ENCODE data around the gene PRR33. TPM values are rescaled to one million over a fixed set of nuclear protein-coding genes. Genes with fewer than 3 reads are reported as not detected.

PRR33 gene
- total and polyA plus RNA-seq, 2 donors (not counting 3 experiments of a cell fraction or from before 2014, with no cell fraction given), result not detected

GRCh38 chr11:1930462-1930830 lies 38.8 kb upstream of the PRR33 start:
- H3K9me1 ChIP-seq (replicated peaks; ENCODE audit: control insufficient read depth, extremely low read depth, insufficient read depth, low read length), result no peaks in the 10 kb centered on the region
- no peak overlapping the region for H2AFZ ChIP-seq (ENCODE audit: low read depth, low read length)
- no peak overlapping the region for H3K9ac ChIP-seq (replicated peaks; ENCODE audit: extremely low read depth, insufficient read depth, low read length)
- CTCF ChIA-PET, result no interaction called here
- H3K4me3 ChIP-seq (replicated peaks in 1 of 3; ENCODE audit: insufficient read depth in 1 of 3, low read depth in 1 of 3, low read length in 3 of 3), result no peak overlapping the region
- no peak overlapping the region for H3K27ac ChIP-seq (ENCODE audit: insufficient read depth, low read depth, low read length)
- POLR2A ChIA-PET, result no interaction called here
- H3K4me1 ChIP-seq (ENCODE audit: control insufficient read depth, extremely low read depth, insufficient read depth, low read length), result no peaks in the 10 kb centered on the region
- H3K4me2 ChIP-seq (ENCODE audit: insufficient read depth, low read length), result no peak overlapping the region
- H3K27me3 ChIP-seq (ENCODE audit: control insufficient read depth in 2 of 2, insufficient read depth in 2 of 2, low read length in 2 of 2), result no peaks in the 10 kb centered on the region
- FAIRE-seq (no peak), DNase-seq (ENCODE audit: low read depth, low spot score) (no peak)
- dilution Hi-C loops (cut with MboI; ENCODE audit: extremely low pct_ligation_motif_present, low sequenced_read_pairs), result no loop called here
- H3K79me2 ChIP-seq (ENCODE audit: control insufficient read depth, insufficient read depth, low read length), result no peaks in the 10 kb centered on the region
- H3K9me3 ChIP-seq (replicated peaks; ENCODE audit: control insufficient read depth, insufficient read depth, low read length), result no peaks in the 10 kb centered on the region
- no peaks in the 10 kb centered on the region for H3K36me3 ChIP-seq (ENCODE audit: control insufficient read depth in 2 of 2, extremely low read depth in 1 of 2, insufficient read depth in 2 of 2, low read length in 2 of 2)
- no peaks in the 10 kb centered on the region for H4K20me1 ChIP-seq (replicated peaks; ENCODE audit: control insufficient read depth, extremely low read depth, insufficient read depth, low read length)
- intact Hi-C loops (cut with micrococcal nuclease), result no loop called here
- TF ChIP-seq CTCF (IDR thresholded peaks at IDR 0.05; ENCODE audit: extremely low read depth in 1 of 2, insufficient read depth in 1 of 2, low read depth in 1 of 2, low read length in 2 of 2) (no peak), JUN (IDR thresholded peaks at IDR 0.05; ENCODE audit: borderline replicate concordance, insufficient read depth, insufficient read length, low read depth) (no peak), POLR2A (IDR thresholded peaks at IDR 0.05; ENCODE audit: low read depth, low read length) (no peak), FOS (IDR thresholded peaks at IDR 0.05; ENCODE audit: borderline replicate concordance, insufficient read depth, low read length) (no peak), POLR2AphosphoS5 (IDR thresholded peaks at IDR 0.05; ENCODE audit: insufficient read depth, low read depth, low read length) (no peak), GATA2 (IDR thresholded peaks at IDR 0.05; ENCODE audit: insufficient read depth, insufficient read length, low read depth, low read length) (no peak), EZH2 (IDR thresholded peaks at IDR 0.05; ENCODE audit: borderline replicate concordance, low read depth, low read length, severe bottlenecking) (no peak), MAX (IDR thresholded peaks at IDR 0.05; ENCODE audit: insufficient read depth, insufficient read length) (no peak), MYC (IDR thresholded peaks at IDR 0.05; ENCODE audit: low read depth, low read length) (no peak)
- no TSS peak for BruUV-seq (replicated peaks)
